C4-2B (cell line): ENCODE data around the gene SELPLG.

Experiments used
- ZFX ChIP-seq: fragments of 450-650 bp; IDR thresholded peaks from 2 replicates; pipeline ENCODE4 v1.6.1; 2017
- TF ChIP-seq, protein P1 (sequence below): fragments of 450-650 bp; conservative IDR thresholded peaks from 2 replicates; pipeline ENCODE4 v1.5.1; 2017; ENCODE audit warnings: mild to moderate bottlenecking

DNA sequence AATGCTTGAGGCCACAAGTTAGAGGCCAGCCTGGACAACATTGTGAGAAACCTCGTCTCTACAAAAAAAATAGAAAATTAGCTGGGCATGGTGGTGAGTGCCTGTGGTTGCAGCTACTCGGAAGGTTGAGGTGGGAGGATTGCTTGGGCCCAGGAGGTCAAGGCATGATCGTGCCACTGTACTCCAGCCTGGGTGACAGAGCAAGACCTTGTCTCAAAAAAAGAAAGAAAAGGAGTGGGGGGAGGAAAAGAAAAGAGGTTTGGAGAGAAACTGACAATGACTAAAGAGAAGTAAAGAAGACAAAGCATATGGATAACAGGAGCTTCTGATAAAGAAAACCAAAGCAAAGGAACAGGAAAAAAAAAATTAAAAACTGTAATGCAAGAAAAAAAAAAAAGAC lies 37.4 kb upstream of the SELPLG start:
- TF ChIP-seq, protein P1, sequence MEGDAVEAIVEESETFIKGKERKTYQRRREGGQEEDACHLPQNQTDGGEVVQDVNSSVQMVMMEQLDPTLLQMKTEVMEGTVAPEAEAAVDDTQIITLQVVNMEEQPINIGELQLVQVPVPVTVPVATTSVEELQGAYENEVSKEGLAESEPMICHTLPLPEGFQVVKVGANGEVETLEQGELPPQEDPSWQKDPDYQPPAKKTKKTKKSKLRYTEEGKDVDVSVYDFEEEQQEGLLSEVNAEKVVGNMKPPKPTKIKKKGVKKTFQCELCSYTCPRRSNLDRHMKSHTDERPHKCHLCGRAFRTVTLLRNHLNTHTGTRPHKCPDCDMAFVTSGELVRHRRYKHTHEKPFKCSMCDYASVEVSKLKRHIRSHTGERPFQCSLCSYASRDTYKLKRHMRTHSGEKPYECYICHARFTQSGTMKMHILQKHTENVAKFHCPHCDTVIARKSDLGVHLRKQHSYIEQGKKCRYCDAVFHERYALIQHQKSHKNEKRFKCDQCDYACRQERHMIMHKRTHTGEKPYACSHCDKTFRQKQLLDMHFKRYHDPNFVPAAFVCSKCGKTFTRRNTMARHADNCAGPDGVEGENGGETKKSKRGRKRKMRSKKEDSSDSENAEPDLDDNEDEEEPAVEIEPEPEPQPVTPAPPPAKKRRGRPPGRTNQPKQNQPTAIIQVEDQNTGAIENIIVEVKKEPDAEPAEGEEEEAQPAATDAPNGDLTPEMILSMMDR, result no peak
- no peak for TF ChIP-seq ZFX
